HEK293 (cell line): ENCODE results near the gene TDRD1.

Experiments
- CTCF ChIA-PET: fragments of 350-600 bp; formaldehyde crosslinking; extraction: SDS; loops from one replicate; lab custom pipeline; 2021; ENCODE audit warnings: antibody characterized with exemption; lab: Yijun Ruan, JAX
- POLR2A ChIA-PET: fragments of 300-600 bp; formaldehyde crosslinking; extraction: SDS; loops from one replicate; lab custom pipeline; 2020; ENCODE audit warnings: antibody characterized with exemption, inconsistent platforms; lab: Yijun Ruan, JAX
- H3K27ac ChIP-seq: fragments of 200-500 bp; sonication (Bioruptor generic); 2 replicates; pipeline ENCODE4 v1.5.1; 2014; ENCODE audit warnings: low read depth, low read length, control low read depth, inconsistent platforms; ENCODE audit errors: extremely low read depth
- H3K36me3 ChIP-seq, 2 experiments: fragments of 200-500 bp in 1 of 2; sonication (Bioruptor generic) in 1 of 2; 1 replicate in 1 of 2; 2 replicates in 1 of 2; pipeline ENCODE4 v1.5.1; 2014 to 2017; ENCODE audit warnings: inconsistent platforms in 2 of 2, low read length in 2 of 2; ENCODE audit not compliant: control insufficient read depth in 2 of 2, insufficient read depth in 1 of 2
- H3K4me1 ChIP-seq: fragments of 200-500 bp; sonication (Bioruptor generic); 2 replicates; pipeline ENCODE4 v1.5.1; 2014; ENCODE audit warnings: mild to moderate bottlenecking, low read length, inconsistent platforms; ENCODE audit not compliant: control insufficient read depth, insufficient read depth
- H3K4me3 ChIP-seq: 2 replicates; pipeline ENCODE4 v1.5.1; 2011; ENCODE audit warnings: low read depth, mild to moderate bottlenecking, control low read depth, low read length, moderate library complexity
- H3K9me3 ChIP-seq: fragments of 200-500 bp; sonication (Bioruptor generic); 2 replicates; pipeline ENCODE4 v1.5.1; 2014; ENCODE audit warnings: low read depth, low read length, inconsistent platforms; ENCODE audit not compliant: control insufficient read depth, insufficient read depth
- ELK4 ChIP-seq: IDR thresholded peaks from 2 replicates; pipeline ENCODE4 v1.6.1; 2011; ENCODE audit warnings: mild to moderate bottlenecking, low read depth, low read length, borderline replicate concordance
- GLIS1 ChIP-seq: fragments of 450-650 bp; formaldehyde crosslinking; IDR thresholded peaks from 2 replicates; pipeline ENCODE4 v1.5.1; 2016; ENCODE audit warnings: missing biosample characterization, missing genetic modification characterization
- KLF17 ChIP-seq: fragments of 450-650 bp; formaldehyde crosslinking; IDR thresholded peaks from 2 replicates; pipeline ENCODE4 v1.5.1; 2016; ENCODE audit warnings: missing biosample characterization, missing genetic modification characterization
- SP2 ChIP-seq: fragments of 450-650 bp; formaldehyde crosslinking; IDR thresholded peaks from 2 replicates; pipeline ENCODE4 v1.5.1; 2016; ENCODE audit warnings: missing biosample characterization, missing genetic modification characterization
- SP3 ChIP-seq: fragments of 450-650 bp; formaldehyde crosslinking; IDR thresholded peaks from 2 replicates; pipeline ENCODE4 v1.5.1; 2016; ENCODE audit warnings: missing biosample characterization, missing genetic modification characterization
- TRIM28 ChIP-seq: IDR thresholded peaks from 2 replicates; pipeline ENCODE4 v1.6.1; 2011; ENCODE audit warnings: low read length, control low read depth, borderline replicate concordance
- ZBTB21 ChIP-seq: fragments of 450-650 bp; formaldehyde crosslinking; IDR thresholded peaks from 2 replicates; pipeline ENCODE4 v1.5.1; 2017; ENCODE audit warnings: missing biosample characterization, missing genetic modification characterization
- ZNF138 ChIP-seq: fragments of 450-650 bp; formaldehyde crosslinking; IDR thresholded peaks from 2 replicates; pipeline ENCODE4 v1.5.1; 2016; ENCODE audit warnings: missing biosample characterization, missing genetic modification characterization, borderline replicate concordance
- ZNF416 ChIP-seq: fragments of 450-650 bp; formaldehyde crosslinking; IDR thresholded peaks from 2 replicates; pipeline ENCODE4 v1.5.1; 2016; ENCODE audit warnings: missing biosample characterization, missing genetic modification characterization
- ZNF423 ChIP-seq: fragments of 450-650 bp; formaldehyde crosslinking; IDR thresholded peaks from 2 replicates; pipeline ENCODE4 v1.5.1; 2016; ENCODE audit warnings: missing biosample characterization, missing genetic modification characterization
- ZNF426 ChIP-seq: fragments of 450-650 bp; formaldehyde crosslinking; IDR thresholded peaks from 2 replicates; pipeline ENCODE4 v1.5.1; 2017; ENCODE audit warnings: missing biosample characterization, missing genetic modification characterization, mild to moderate bottlenecking, inconsistent platforms, moderate library complexity
- ZNF549 ChIP-seq: fragments of 450-650 bp; IDR thresholded peaks from 2 replicates; pipeline ENCODE4 v1.5.1; 2018; ENCODE audit warnings: missing biosample characterization, missing genetic modification characterization, mild to moderate bottlenecking, inconsistent platforms, moderate library complexity
- ZNF580 ChIP-seq: fragments of 450-650 bp; formaldehyde crosslinking; IDR thresholded peaks from 2 replicates; pipeline ENCODE4 v1.5.1; 2016; ENCODE audit warnings: missing biosample characterization, missing genetic modification characterization
- ZNF585B ChIP-seq: fragments of 450-650 bp; formaldehyde crosslinking; IDR thresholded peaks from 2 replicates; pipeline ENCODE4 v1.5.1; 2016; ENCODE audit warnings: missing biosample characterization, missing genetic modification characterization
- ZNF76 ChIP-seq: fragments of 450-650 bp; formaldehyde crosslinking; IDR thresholded peaks from 2 replicates; pipeline ENCODE4; 2016; ENCODE audit warnings: low read depth, missing biosample characterization, missing genetic modification characterization, borderline replicate concordance
- ZNF791 ChIP-seq: fragments of 450-650 bp; formaldehyde crosslinking; IDR thresholded peaks from 2 replicates; pipeline ENCODE4 v1.5.1; 2016; ENCODE audit warnings: missing biosample characterization, missing genetic modification characterization
- ZSCAN4 ChIP-seq: fragments of 450-650 bp; formaldehyde crosslinking; IDR thresholded peaks from 2 replicates; pipeline ENCODE4 v1.5.1; 2017; ENCODE audit warnings: missing biosample characterization, missing genetic modification characterization
- ZXDB ChIP-seq: fragments of 450-650 bp; formaldehyde crosslinking; IDR thresholded peaks from 2 replicates; pipeline ENCODE4 v1.5.1; 2016; ENCODE audit warnings: missing biosample characterization, missing genetic modification characterization
- TF ChIP-seq, protein P1 (sequence below): fragments of 450-650 bp; formaldehyde crosslinking; IDR thresholded peaks from 2 replicates; pipeline ENCODE4 v1.5.1; 2016; ENCODE audit warnings: missing biosample characterization, missing genetic modification characterization, low read depth
- TF ChIP-seq, protein P2 (sequence below): fragments of 450-650 bp; formaldehyde crosslinking; IDR thresholded peaks from 2 replicates; pipeline ENCODE4 v1.5.1; 2016; ENCODE audit warnings: missing biosample characterization, missing genetic modification characterization
- TF ChIP-seq, protein P3 (sequence below): fragments of 450-650 bp; formaldehyde crosslinking; IDR thresholded peaks from 2 replicates; pipeline ENCODE4 v1.5.1; 2016; ENCODE audit warnings: missing biosample characterization, missing genetic modification characterization
- TF ChIP-seq, protein P4 (sequence below): fragments of 450-650 bp; formaldehyde crosslinking; IDR thresholded peaks from 2 replicates; pipeline ENCODE4 v1.5.1; 2016; ENCODE audit warnings: missing biosample characterization, missing genetic modification characterization

The TDRD1 gene

GRCh38 chr10:114157912-114158311 is 21.2 kb upstream of the TDRD1 start (continued):
- no peak for TF ChIP-seq ELK4
- TF ChIP-seq, all 188 proteins: peak for 0

DNA sequence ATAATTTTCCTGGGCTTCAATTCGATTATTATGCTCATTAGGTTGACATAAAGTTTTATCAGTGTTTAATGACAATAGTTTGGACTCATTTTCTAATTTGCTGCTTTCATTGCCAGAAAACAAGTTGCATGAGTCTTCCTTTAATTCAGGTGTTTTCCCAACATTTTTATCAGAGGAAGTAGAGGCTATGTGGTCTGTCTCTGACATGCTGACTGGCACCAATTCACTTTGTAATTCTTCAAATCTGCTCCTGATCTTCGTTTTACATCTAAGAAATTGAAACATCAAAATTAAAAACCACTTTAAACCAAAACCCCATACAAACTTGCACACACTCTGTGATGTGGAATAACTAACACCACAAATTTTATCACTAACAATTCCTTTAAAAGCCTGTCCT is 16.1 kb upstream of the TDRD1 start:
- no peak overlapping the region for H3K4me3 ChIP-seq
- peaks cover 5% of the 10 kb centered on the region; the same call in 1 of the 2 replicates for H3K4me1 ChIP-seq
- H3K36me3 ChIP-seq = peaks cover 0 to 5% of the 10 kb centered on the region in 2 experiments; a peak in 2 of 3 replicates
- H3K9me3 ChIP-seq = no peaks in the 10 kb centered on the region
- ChIA-PET POLR2A (no interaction called here), CTCF (no interaction called here)
- no peak overlapping the region for H3K27ac ChIP-seq
- no peak for TF ChIP-seq ZNF791 (tag by site-specific recombination)
- TF ChIP-seq, protein P1, sequence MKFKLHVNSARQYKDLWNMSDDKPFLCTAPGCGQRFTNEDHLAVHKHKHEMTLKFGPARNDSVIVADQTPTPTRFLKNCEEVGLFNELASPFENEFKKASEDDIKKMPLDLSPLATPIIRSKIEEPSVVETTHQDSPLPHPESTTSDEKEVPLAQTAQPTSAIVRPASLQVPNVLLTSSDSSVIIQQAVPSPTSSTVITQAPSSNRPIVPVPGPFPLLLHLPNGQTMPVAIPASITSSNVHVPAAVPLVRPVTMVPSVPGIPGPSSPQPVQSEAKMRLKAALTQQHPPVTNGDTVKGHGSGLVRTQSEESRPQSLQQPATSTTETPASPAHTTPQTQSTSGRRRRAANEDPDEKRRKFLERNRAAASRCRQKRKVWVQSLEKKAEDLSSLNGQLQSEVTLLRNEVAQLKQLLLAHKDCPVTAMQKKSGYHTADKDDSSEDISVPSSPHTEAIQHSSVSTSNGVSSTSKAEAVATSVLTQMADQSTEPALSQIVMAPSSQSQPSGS (tag by site-specific recombination) = no peak
- TF ChIP-seq GLIS1 (tag by site-specific recombination) = no peak
- no peak for TF ChIP-seq ZBTB21
- TF ChIP-seq SP3 (tag by site-specific recombination) = no peak
- TF ChIP-seq SP2 (tag by site-specific recombination) = no peak
- no peak for TF ChIP-seq ZNF423
- no peak for TF ChIP-seq ZNF426
- TF ChIP-seq, protein P2, sequence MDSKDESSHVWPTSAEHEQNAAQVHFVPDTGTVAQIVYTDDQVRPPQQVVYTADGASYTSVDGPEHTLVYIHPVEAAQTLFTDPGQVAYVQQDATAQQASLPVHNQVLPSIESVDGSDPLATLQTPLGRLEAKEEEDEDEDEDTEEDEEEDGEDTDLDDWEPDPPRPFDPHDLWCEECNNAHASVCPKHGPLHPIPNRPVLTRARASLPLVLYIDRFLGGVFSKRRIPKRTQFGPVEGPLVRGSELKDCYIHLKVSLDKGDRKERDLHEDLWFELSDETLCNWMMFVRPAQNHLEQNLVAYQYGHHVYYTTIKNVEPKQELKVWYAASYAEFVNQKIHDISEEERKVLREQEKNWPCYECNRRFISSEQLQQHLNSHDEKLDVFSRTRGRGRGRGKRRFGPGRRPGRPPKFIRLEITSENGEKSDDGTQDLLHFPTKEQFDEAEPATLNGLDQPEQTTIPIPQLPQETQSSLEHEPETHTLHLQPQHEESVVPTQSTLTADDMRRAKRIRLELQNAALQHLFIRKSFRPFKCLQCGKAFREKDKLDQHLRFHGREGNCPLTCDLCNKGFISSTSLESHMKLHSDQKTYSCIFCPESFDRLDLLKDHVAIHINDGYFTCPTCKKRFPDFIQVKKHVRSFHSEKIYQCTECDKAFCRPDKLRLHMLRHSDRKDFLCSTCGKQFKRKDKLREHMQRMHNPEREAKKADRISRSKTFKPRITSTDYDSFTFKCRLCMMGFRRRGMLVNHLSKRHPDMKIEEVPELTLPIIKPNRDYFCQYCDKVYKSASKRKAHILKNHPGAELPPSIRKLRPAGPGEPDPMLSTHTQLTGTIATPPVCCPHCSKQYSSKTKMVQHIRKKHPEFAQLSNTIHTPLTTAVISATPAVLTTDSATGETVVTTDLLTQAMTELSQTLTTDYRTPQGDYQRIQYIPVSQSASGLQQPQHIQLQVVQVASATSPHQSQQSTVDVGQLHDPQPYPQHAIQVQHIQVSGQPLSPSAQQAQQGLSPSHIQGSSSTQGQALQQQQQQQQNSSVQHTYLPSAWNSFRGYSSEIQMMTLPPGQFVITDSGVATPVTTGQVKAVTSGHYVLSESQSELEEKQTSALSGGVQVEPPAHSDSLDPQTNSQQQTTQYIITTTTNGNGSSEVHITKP (tag by site-specific recombination) = no peak
- no peak for TF ChIP-seq TRIM28
- no peak for TF ChIP-seq ZNF549
- TF ChIP-seq ZNF76 (tag by site-specific recombination) = no peak
- no peak for TF ChIP-seq ZXDB (tag by site-specific recombination)
- no peak for TF ChIP-seq ZNF585B
- TF ChIP-seq, protein P3, sequence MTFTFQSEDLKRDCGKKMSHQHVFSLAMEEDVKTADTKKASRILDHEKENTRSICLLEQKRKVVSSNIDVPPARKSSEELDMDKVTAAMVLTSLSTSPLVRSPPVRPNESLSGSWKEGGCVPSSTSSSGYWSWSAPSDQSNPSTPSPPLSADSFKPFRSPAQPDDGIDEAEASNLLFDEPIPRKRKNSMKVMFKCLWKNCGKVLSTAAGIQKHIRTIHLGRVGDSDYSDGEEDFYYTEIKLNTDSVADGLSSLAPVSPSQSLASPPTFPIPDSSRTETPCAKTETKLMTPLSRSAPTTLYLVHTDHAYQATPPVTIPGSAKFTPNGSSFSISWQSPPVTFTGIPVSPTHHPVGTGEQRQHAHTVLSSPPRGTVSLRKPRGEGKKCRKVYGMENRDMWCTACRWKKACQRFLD (tag by site-specific recombination) = no peak
- no peak for TF ChIP-seq ZNF138

- ChIA-PET POLR2A (no interaction called here), CTCF (no interaction called here)
- Histone ChIP-seq H3K9me3 (no peaks in the 10 kb centered on the region), H3K36me3 (peaks cover 0 to 5% of the 10 kb centered on the region in 2 experiments; a peak in 2 of 3 replicates), H3K27ac (no peak overlapping the region), H3K4me3 (no peak overlapping the region), H3K4me1 (peaks cover 5% of the 10 kb centered on the region; the same call in 1 of the 2 replicates)
- TF ChIP-seq ZSCAN4 (tag by site-specific recombination) (no peak), KLF17 (tag by site-specific recombination) (no peak), ZNF416 (no peak), ZNF580 (tag by site-specific recombination) (no peak)
- TF ChIP-seq, protein P4, sequence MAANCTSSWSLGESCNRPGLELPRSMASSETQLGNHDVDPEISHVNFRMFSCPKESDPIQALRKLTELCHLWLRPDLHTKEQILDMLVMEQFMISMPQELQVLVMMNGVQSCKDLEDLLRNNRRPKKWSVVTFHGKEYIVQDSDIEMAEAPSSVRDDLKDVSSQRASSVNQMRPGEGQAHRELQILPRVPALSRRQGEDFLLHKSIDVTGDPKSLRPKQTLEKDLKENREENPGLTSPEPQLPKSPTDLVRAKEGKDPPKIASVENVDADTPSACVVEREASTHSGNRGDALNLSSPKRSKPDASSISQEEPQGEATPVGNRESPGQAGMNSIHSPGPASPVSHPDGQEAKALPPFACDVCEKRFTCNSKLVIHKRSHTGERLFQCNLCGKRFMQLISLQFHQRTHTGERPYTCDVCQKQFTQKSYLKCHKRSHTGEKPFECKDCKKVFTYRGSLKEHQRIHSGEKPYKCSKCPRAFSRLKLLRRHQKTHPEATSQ (tag by site-specific recombination) = no peak
- TF ChIP-seq, protein P3 (tag by site-specific recombination) = no peak
Observed at GRCh38 chr10:114166043-114166442, 13.1 kb upstream of the TDRD1 start.
